Body of pancreas (tissue), 4 donors: ENCODE results near the gene CMC4. TPM values are rescaled to one million over a fixed set of nuclear protein-coding genes. Genes with fewer than 3 reads are reported as not detected.

Experiments used
- ATAC-seq: fragments of 150-250 bp; one replicate; pipeline ENCODE4 v1.9.1; 2016
- DNase-seq, 4 donors: peaks; one replicate each; pipeline ENCODE4 v3.0.0-alpha.2; 2019
- H3K27ac ChIP-seq, 4 donors: fragments of 200-600 bp; sonication (generic); 1 replicate in 3 of 4; 2 replicates in 1 of 4; pipeline versions ENCODE4 v1.5.1 to v1.6.1; 2016 to 2019; ENCODE audit warnings: mild to moderate bottlenecking in 1 of 4, mixed read lengths in 1 of 4, moderate library complexity in 1 of 4
- H3K27me3 ChIP-seq, 2 donors: fragments of 200-600 bp; sonication (generic); one replicate each; pipeline ENCODE4 v1.6.0; 2016; ENCODE audit warnings: mild to moderate bottlenecking in 1 of 2
- H3K36me3 ChIP-seq, 2 donors: fragments of 200-600 bp; sonication (generic); replicated peaks in 1 of 2; 2 replicates each; pipeline ENCODE4 v1.5.1; 2016; ENCODE audit warnings: low read depth in 2 of 2; ENCODE audit not compliant: insufficient read depth in 1 of 2
- H3K4me1 ChIP-seq: fragments of 200-600 bp; sonication (generic); one replicate; pipeline ENCODE4 v1.6.0; 2016
- H3K4me3 ChIP-seq, 2 donors: fragments of 200-600 bp; sonication (generic); 1 replicate in 1 of 2; 2 replicates in 1 of 2; pipeline ENCODE4 v1.5.1; 2016 to 2019
- H3K9me3 ChIP-seq, 3 donors: fragments of 200-600 bp; sonication (generic); 1 replicate in 2 of 3; 2 replicates in 1 of 3; pipeline ENCODE4 v1.5.1; 2016
- CTCF ChIP-seq, 7 experiments: fragments of 450-650 bp in 4 of 7; fragments of 200-600 bp in 3 of 7; sonication (generic) in 3 of 7; IDR thresholded peaks; one replicate each; pipeline ENCODE4 v1.5.1; 2016 to 2019; ENCODE audit warnings: antibody characterized with exemption in 7 of 7
- POLR2A ChIP-seq, 3 donors: fragments of 450-650 bp; IDR thresholded peaks; one replicate each; pipeline ENCODE4 v1.6.1; 2016; ENCODE audit warnings: antibody characterized with exemption in 3 of 3, mild to moderate bottlenecking in 2 of 3
- WGBS, 2 donors: methylation state at CpG; one replicate each; pipeline ENCODE4 v1.1.5; 2017; 5-methylcytosine and 5-hydroxymethylcytosine counted together
- intact Hi-C: fragments of 100-400 bp; cut with DNase I; formaldehyde crosslinking; loops from one replicate; pipeline ENCODE4 v1.15.1; 2023
- total RNA-seq, 2 donors: library from RNA; depleted of rRNA; stranded (reverse); fragments of >200 nt; gene quantifications; one replicate each; pipeline ENCODE4 v1.1.0, GENCODE V29; 2016

CMC4 gene
- total RNA-seq, 2 donors from 2014 or later, result 8.9 to 20.5 TPM

GRCh38 chrX:155086202-155086840 is 15.4 kb upstream of the CMC4 start:
- no peak overlapping the region for H3K4me3 ChIP-seq
- ATAC-seq (peak; percentile 53), DNase-seq (peak; percentile 36 to 57 (median 47))
- H3K4me1 ChIP-seq, result no peaks in the 10 kb centered on the region
- TF ChIP-seq POLR2A (IDR thresholded peaks at IDR 0.05) (no peak), CTCF (IDR thresholded peaks at IDR 0.05) (peak; percentile 19 to 54 (median 42))
- H3K36me3 ChIP-seq, result no peaks in the 10 kb centered on the region
- 72 to 74% methylated on average over 20 to 22 of the region's 24 CpGs for WGBS, 2 donors
- no peak overlapping the region for H3K27ac ChIP-seq
- H3K9me3 ChIP-seq, result no peaks in the 10 kb centered on the region
- intact Hi-C loops, result no loop called here
- no peaks in the 10 kb centered on the region for H3K27me3 ChIP-seq

GRCh38 chrX:155071694-155072280 is 851 bp upstream of the CMC4 start:
- Histone ChIP-seq H3K36me3 (no peaks in the 10 kb centered on the region), H3K27me3 (no peaks in the 10 kb centered on the region), H3K27ac (peak overlapping the region; percentile 26 to 84 (median 72)), H3K4me3 (peak overlapping the region; percentile 12 to 26), H3K9me3 (no peaks in the 10 kb centered on the region), H3K4me1 (peaks cover 16% of the 10 kb centered on the region)
- WGBS, 2 donors, result 0% methylated on average over 5 to 22 of the region's 25 CpGs
- intact Hi-C loops, result no loop called here
- DNase-seq, result peak in 1 of 4 donors; percentile 10
- ATAC-seq, result peak; percentile 5
- peak in 1 of 3 donors; percentile 15 for TF ChIP-seq POLR2A (IDR thresholded peaks at IDR 0.05)
- TF ChIP-seq CTCF (IDR thresholded peaks at IDR 0.05), result no peak

- Histone ChIP-seq H3K27ac (peak overlapping the region; percentile 48 to 92 (median 80)), H3K4me3 (peak overlapping the region; percentile 22 to 32), H3K9me3 (no peaks in the 10 kb centered on the region), H3K36me3 (no peaks in the 10 kb centered on the region), H3K27me3 (no peaks in the 10 kb centered on the region), H3K4me1 (peaks cover 23% of the 10 kb centered on the region)
- 0 to 1% methylated on average over 1 to 16 of the region's 16 CpGs for WGBS, 2 donors
- intact Hi-C loops, result no loop called here
- ATAC-seq (peak; percentile 17), DNase-seq (no peak)
- TF ChIP-seq POLR2A (IDR thresholded peaks at IDR 0.05) (no peak), CTCF (IDR thresholded peaks at IDR 0.05) (no peak)
Measured at GRCh38 chrX:155070663-155070974, 317 bp downstream of the CMC4 start.

GRCh38 chrX:155070038-155070437 is 898 bp downstream of the CMC4 start:
- peaks cover 28% of the 10 kb centered on the region for H3K4me1 ChIP-seq
- WGBS, 2 donors, result 1% methylated on average over 12 of the region's 12 CpGs
- no peak for ATAC-seq
- peak overlapping the region in 1 of 2 donors; percentile 22 for H3K4me3 ChIP-seq
- intact Hi-C loops, result no loop called here
- peak overlapping the region; percentile 48 to 92 (median 80) for H3K27ac ChIP-seq
- no peak for TF ChIP-seq CTCF (IDR thresholded peaks at IDR 0.05)
- TF ChIP-seq POLR2A (IDR thresholded peaks at IDR 0.05), result no peak
- H3K9me3 ChIP-seq, result no peaks in the 10 kb centered on the region
- H3K36me3 ChIP-seq, result no peaks in the 10 kb centered on the region
- no peaks in the 10 kb centered on the region for H3K27me3 ChIP-seq
- DNase-seq, result peak in 1 of 4 donors; percentile 8

- WGBS, 2 donors, result 44 to 45% methylated on average over 1 of the region's 1 CpG
- no peak for DNase-seq
- Histone ChIP-seq H3K9me3 (no peaks in the 10 kb centered on the region), H3K4me3 (no peak overlapping the region), H3K27ac (no peak overlapping the region), H3K36me3 (no peaks in the 10 kb centered on the region), H3K27me3 (no peaks in the 10 kb centered on the region), H3K4me1 (peaks cover 32% of the 10 kb centered on the region)
- ATAC-seq, result no peak
- intact Hi-C loops, result no loop called here
- no peak for TF ChIP-seq CTCF (IDR thresholded peaks at IDR 0.05)
- TF ChIP-seq POLR2A (IDR thresholded peaks at IDR 0.05), result no peak
Measured at GRCh38 chrX:155069414-155069813, 1.5 kb downstream of the CMC4 start.
